Erythroblast (primary cell): ENCODE results near the gene TGFA.

ENCODE experiments used
- GATA1 ChIP-seq: IDR thresholded peaks from 2 replicates; pipeline ENCODE4 v1.6.1; 2011; ENCODE audit warnings: low read depth, mild to moderate bottlenecking, control low read depth, low read length, moderate library complexity
- POLR2A ChIP-seq: IDR thresholded peaks from 2 replicates; pipeline ENCODE4 v1.6.1; 2011; ENCODE audit warnings: mild to moderate bottlenecking, low read length

GRCh38 chr2:70580352-70580751 lies 26.7 kb upstream of the TGFA start:
- TF ChIP-seq POLR2A (no peak), GATA1 (no peak)
